HG03066 (cell line): ENCODE measurements around the gene ALX3.
"Not testable (repeated sequence)": the region's sequence is repeated elsewhere in the genome, so short reads cannot be mapped to it uniquely, and the experiment has no call there.

ENCODE experiments used
- ATAC-seq: cut with Tn5 transposase; IDR thresholded peaks from one replicate; pipeline ENCODE4 v1.9.1; 2021; ENCODE audit warnings: low read depth; ENCODE audit not compliant: unreplicated experiment

The ALX3 gene

DNA sequence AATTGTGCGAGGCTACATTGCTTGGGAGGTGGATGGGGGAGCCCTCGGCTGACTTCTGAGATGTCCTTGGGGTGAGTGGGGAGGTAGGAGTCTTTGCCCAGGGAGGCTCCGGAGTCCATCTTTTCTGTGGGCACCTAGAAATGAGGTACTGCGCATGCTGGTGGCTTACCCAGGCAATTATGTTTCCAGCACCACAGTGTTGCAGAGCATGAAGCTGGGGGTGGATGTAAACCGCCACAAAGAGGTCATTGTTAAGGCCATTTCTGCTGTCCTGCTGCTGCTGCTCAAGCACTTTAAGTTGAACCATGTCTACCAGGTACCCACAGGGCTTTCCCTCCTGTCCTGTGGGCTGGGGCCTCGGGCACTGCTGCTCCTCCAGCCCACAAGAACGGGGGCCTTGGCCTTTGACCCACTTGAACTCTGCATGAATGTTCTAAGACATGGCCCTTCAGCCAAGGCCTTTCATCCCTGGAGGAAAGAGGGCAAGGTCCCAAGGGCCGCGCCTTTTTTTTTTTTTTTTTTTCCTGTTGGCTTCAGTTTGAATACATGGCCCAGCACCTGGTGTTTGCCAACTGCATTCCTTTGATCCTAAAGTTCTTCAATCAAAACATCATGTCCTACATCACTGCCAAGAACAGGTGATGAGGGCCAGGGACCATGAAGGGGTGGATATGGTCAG is 21.4 kb downstream of the ALX3 start:
- no peak for ATAC-seq

DNA sequence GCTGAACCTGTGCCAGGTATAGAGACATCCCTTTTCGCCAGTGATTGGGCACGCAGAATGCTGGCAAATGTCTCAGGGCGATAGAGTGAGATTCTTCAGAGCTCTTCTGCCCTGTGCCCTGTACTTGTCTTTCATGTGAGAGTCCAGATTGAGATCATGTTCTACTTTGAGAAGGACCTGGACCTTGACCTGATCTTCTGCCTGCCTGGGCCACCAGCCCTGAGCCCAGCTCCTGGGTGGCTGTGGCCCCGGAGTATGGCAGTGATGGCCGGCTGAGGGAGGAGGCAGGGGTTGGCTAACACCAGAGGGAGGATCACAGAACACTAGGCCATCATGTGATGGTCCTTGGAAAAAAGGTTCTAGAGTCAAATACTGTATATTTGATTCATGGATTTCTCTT is 22.2 kb downstream of the ALX3 start:
- ATAC-seq: no peak

DNA sequence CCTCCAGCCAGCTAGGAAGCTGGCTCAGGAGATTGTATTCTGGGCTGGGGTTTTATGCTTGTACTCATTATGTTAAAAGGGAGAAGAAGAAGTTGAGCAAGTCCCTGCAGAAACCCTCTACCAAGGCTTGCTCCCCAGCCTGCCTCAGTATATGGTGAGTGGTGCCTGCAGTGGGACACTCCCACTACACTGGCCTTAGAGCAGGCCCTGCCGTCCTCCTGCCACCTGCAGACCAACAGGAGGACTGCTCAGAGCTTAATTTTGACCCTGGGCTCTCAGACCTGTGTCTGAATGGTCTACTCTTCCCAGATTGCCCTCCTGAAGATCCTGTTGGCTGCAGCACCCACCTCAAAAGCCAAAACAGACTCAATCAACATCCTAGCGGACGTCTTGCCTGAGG is 23.0 kb downstream of the ALX3 start:
- no peak for ATAC-seq

DNA sequence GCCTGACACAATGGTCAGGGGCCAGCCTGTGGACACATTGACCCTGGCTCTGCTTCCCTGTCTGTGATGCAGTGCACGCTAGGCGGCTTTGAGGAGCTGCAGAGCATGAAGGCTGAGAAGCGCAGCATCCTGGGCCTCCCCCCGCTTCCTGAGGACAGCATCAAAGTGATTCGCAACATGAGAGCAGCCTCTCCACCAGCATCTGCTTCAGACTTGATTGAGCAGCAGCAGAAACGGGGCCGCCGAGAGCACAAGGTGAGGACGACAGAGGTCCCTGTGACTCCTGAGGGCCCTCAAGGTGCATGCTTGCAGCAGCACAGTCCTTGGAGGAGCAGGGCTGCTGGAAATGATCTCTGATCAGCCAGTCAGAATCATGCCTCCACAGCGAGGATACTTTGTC is 27.5 kb downstream of the ALX3 start:
- ATAC-seq: no peak

DNA sequence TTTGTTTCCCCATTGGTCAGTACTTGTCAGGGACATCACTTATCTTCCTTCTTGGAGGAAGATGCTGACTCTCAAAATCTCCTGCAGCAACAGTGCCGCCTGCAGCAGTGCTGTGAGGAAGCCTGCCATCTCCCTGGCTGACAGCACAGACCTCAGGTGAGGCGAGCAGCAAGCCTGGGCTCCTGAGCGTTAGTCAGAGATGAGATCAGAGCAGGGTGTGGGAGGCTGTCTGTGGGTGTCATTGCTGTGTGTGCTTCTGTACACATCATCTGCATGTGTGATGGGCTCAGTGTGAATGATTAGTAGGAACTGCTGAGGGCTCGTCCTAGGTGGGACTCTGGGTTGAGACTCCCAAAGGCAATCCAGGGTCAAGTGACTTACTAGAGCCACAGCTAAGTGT is 29.9 kb downstream of the ALX3 start:
- ATAC-seq: no peak

DNA sequence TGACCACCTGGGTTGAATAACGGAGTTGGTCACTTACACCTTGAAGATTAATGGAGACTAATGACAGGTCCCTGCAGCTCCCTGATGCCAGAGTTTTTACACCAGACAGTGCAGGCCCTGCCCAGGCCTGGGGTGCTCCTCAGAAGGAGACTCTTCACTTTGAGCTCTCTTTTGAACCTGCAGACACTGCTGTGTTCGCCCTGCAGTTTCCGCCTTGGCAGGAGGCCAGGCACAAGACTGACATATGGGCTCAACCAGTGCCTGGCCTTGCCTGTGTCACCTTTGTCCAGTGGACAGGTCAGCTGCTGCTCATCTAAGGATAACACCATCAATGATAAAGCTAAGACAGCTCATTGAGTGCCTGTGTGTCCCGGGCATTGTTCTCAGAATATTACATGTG is 30.8 kb downstream of the ALX3 start:
- no peak for ATAC-seq

DNA sequence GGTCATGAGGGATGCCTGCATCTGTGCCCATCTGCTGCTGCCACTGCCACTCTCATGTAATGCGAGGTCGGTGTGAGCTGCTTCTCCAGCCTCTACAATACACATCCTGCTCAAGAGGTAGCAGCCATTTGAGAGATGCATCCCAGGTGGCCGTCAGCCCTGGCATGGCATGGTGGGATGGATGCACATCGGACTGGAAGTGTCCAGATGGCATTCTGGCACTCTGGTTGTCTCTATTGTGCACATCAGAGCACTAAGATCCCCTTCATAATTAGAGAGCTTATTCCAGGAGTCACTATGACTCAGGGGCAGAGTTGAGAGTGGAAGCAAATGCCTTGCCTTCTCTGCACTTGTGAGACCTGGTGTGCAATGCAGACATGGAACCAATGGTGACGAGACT is 32.2 kb downstream of the ALX3 start:
- ATAC-seq: no peak

DNA sequence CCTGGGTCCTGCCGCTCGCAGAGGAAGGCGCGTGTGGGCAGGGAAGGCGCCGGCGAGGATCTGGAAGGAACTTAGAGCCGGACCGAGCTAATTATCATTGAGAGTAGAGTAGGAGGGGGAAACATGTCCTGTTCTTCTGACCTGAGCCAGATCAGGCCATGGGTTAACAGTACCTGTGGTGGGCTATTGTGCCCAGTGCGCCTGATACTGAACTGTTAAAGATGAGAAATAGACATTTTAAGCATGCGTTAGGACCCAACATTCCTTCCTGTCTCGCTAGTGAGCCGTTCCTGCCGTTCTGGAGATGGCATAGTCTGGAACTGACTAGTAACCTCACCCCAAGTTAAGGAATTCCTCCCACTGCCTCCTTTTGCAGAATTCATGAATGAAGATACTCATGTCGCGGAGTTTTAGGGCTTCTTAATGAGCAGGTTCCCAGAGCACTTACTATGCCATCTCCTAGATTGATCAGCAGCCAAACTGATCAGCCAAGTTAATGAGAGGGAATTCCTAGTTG is 35.2 kb downstream of the ALX3 start:
- ATAC-seq: peak; percentile 24

DNA sequence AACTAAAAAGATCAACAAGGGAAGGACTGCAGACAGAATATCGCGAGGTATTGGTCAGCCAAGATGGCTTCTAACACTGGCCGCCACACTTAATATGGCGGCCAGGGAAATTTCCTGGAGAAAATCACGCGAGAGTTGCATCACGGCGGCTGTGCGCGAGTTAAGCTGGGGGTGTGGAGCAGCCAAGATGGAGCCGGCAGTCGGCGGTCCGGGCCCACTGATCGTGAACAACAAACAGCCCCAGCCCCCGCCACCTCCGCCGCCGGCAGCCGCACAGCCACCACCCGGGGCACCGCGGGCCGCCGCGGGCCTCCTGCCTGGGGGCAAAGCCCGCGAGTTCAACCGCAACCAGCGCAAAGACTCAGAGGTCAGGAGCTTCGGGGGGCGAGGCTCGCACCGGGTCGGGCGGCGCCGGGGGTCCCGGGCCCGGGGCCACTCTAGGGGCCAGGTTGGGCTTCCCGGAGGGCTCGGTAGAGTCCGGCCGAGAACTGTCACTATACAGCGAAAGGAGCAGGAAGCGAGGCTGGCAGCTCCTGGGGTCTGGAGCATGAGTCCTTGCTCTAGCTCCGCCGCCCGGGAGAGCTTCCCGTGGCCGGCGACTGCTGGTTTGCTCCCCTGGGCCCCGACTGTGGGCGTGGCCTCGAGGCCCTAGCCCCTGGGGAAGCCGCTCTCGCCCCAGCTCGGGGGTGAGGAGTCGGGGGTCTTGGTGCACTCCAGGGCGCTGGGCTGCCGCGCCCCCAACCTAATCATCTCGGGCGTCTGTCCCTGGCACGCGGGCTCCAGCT is 35.8 kb downstream of the ALX3 start, which contains the start of gene STRIP1:
STRIP1 (plus strand) TSS at position 174 of the 785 bp plus-strand sequence; CDS start at position 188, 14 bp downstream.
- ATAC-seq: peak; percentile 90

DNA sequence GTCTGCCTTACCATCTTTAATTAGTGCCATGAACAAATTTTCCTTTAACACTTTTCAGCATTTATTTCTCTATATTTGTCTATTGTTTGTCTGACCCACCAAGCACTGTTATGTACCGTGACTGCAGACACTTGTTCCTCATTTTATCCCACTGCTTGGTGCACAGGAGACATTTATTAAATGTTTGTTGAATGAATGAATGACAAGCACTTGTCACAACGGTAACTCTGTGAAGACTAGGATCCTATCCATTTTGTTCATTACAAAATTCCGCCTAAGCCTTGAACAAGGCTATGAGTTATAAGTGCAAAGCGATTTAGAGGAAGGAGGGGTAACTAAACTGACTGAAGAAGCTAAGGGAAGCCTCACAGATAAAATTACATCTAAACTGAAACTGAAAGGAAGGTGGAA is 36.4 kb downstream of the ALX3 start:
- ATAC-seq: no peak

DNA sequence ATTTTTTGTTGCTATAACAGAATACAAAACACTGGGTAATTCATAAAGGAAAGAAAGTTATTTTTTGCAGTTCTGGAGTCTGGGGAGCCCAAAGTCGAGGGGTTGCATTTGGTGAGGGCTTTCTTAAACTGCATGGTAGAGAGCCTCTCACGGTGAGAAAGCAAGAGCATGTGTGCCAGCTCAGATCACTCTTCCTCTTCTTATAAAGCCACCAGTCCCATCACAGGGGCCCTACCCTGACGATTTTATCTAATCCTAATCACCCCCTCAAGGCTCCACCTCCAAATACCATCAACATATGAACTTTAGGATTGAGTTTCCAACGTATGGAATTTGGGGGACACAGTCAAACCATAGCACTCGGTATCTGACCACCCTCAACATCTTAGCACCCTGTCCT is 37.1 kb downstream of the ALX3 start:
- ATAC-seq: no peak

DNA sequence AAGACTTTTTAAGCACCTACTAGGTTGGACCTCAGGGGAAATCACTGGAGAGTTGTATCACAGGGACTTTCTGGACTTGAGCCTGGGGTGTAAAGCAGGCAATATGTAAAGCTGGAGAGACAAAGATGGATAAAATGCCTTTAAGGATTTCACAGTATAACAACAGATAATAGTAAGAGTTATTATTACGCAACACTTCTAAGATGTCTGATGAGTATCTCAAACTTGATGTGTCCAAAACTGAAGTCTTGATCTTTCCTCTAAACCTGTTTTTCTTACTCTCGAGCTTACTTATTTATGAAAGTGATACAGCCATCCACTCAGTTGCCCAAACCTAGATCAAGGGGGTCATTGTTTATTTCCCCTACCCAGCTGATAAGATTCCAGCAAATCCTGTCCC is 38.1 kb downstream of the ALX3 start:
- no peak for ATAC-seq

DNA sequence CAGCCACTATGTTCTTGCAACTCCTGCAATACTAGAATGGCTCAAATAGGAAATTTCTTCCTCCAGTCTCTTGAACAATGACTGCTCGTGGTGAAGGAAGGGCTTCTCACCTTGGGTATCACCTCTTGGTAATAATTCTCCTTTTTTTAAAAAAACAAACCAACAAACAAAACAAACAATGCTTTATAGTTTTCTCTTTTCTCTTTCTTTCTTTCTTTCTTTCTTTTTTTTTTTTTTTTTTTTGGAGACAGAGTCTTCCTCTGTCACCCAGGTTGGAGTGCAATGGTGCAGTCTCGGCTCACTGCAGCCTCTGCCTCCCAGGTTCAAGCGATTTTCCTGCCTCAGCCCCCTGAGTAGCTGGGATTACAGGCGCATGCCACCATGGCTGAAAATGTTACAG is 39.8 kb downstream of the ALX3 start:
- ATAC-seq: not testable (repeated sequence)

DNA sequence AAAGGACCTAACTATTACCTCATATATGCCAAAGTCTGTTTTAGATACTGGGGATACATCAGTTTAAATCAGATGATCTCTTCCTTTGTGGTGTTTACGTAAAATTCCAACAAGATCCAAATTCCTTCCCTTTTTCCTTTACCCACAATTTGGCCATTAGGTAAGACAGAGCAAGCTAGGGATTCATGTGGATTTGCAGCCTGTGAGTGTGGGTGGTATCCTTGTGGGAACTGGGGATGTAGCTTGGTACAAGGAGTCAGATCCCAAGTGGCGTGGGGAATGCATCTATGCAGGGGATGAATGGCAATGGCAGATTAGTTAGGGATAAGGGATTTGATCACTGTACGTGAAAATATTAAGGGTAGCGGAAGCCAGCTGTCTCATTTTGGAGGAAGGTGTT is 45.9 kb downstream of the ALX3 start:
- no peak for ATAC-seq

DNA sequence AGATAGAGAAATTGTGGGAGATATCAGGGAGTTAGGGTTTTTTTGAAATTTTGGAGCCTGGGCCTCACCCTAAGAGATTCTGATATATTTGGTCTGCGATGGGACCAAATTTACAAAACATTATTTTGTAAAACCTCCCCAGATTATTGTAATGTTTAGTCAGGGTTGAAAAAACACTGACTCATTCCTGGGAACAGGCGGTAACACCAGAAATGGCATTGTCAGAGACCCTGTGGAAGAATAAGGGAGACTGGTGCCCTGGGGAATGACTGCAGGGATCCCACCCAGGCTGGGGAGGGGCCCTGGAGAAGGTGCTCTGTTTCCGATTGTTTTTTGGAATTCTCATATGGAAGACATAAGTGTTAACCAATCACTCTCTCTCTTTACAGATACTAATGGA is 49.2 kb downstream of the ALX3 start:
- ATAC-seq: no peak

DNA sequence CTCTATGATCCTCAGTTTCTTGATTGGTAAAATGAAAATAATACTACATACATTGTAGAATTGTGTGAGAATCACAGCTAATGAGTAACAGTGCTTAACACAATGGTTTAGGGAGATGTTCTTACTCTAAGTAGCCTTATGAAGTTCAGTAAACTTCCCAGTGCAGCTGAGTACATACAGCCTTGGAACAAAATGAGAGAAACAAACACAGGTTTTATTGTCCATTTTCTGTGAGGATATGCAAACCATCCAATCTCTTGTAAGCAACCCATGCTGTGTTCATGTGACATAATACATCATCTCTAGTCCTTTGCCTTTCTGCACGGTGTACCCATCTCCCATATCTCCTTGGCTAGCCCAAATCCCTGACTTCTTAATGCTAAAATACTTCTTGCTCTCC is 50.7 kb downstream of the ALX3 start:
- ATAC-seq: no peak

DNA sequence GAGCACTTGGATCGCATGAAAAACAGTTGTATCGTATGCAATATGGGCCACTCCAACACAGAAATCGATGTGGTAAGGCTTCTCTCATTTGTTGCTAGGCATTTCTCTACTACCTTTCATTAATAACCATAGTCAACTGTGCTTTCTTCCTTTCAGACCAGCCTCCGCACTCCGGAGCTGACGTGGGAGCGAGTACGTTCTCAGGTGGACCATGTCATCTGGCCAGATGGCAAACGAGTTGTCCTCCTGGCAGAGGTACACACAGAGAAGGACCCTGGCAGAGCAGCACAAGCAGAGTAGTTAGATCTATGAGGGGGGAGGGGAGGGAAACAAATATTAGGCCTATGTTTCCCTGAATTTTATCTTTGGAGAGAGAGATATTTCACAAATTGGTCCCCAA is 52.1 kb downstream of the ALX3 start:
- no peak for ATAC-seq

DNA sequence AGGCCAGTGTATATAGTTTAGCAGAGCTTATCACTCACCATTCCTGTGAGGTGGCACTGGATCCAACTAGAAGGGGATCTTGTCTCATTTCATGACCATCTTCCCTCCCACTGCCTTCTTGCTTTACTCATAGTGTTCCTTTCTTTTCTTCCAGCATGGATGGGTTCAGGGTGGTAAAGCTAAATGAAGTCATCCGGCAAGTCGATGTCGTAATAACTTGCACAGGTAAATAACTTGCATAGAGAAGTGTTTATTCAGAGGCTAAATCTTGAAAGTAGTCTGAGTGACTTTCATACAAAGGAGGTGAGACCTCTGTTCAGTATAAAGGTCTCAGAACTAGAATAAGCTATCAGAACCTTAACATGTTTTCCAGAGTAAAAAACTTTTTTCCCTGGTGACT is 52.7 kb downstream of the ALX3 start:
- ATAC-seq: no peak

DNA sequence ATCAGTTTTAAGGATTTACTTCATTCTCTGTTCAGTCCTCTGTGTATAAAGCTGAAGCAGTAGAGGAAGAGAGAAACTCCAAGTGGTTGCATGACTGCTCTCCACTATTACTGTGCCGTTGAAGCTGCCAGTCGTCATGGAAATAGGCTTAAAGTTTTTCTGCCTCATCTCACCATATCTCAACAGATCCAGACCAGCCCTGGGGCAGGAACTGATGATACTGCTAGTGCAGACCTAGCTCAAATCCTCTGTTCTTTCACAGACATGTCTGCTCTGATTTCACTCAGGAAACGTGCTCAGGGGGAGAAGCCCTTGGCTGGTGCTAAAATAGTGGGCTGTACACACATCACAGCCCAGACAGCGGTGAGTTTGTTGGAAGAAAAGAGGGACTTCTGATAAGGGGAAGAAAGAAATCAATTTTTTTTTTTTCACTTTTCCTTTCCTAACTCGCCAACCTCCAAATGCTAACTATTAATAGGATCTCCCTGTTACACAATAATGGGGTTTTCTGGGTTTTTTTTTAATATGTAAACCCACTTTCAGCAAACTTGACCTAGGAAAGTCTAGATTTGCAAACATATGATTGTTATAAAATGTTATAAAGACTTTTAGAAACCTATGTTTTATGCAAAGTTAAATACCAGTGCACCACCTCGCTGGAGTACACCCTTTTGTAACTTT is 58.2 kb downstream of the ALX3 start:
- peak; percentile 56 for ATAC-seq

DNA sequence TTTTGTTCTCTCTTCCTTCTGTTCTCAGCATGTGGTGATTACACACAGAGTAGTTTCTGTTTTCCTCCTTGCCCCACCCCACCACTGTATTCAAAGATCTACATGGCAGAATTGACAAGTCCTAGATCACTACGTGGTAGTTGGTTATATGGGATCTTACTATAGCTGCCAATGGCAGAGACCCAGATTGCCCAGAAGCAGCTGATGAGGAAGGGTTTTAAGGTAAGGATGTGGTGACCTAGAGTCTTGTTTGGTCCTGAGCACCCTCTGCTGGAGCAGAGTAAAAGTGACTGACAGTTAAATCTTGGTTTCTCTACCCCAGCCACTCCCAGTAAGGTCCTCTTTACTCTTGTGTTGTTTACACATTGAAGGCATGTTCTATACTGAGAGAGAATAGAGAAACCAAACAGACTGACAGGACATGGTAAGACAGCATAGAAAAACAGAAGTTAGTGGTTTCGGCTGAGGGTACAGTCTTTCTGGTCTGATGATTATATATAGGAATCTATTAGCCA is 58.9 kb downstream of the ALX3 start:
- ATAC-seq: peak; percentile 97
